Naive B cell (primary cell): ENCODE results near the gene SLC35G3. TPM values are rescaled to one million over a fixed set of nuclear protein-coding genes. Genes with fewer than 3 reads are reported as not detected.

ENCODE experiments used
- ATAC-seq, 2 donors: fragments of 150-1000 bp; cut with Tn5 transposase; 2 replicates each; pipeline ENCODE4 v1.10.0; 2021; ENCODE audit warnings: low read depth in 2 of 2, mild to moderate bottlenecking in 2 of 2, moderate library complexity in 2 of 2
- DNase-seq: peaks from one replicate; pipeline ENCODE4 v3.0.0; 2022
- H3K27ac Mint-ChIP-seq, 6 donors: one replicate each; pipeline ENCODE4 v1.8.0; 2020 to 2022; ENCODE audit warnings: mild to moderate bottlenecking in 6 of 6, mixed read lengths in 6 of 6, moderate library complexity in 5 of 6, inconsistent platforms in 2 of 6
- H3K27me3 Mint-ChIP-seq, 3 donors: one replicate each; pipeline ENCODE4 v1.8.0; 2021 to 2022; ENCODE audit warnings: mixed read lengths in 3 of 3, mild to moderate bottlenecking in 1 of 3
- H3K36me3 Mint-ChIP-seq, 2 donors: one replicate each; pipeline ENCODE4 v1.8.0; 2020 to 2022; ENCODE audit warnings: mixed read lengths in 2 of 2, inconsistent platforms in 1 of 2, mild to moderate bottlenecking in 1 of 2
- H3K4me1 Mint-ChIP-seq, 3 donors: one replicate each; pipeline ENCODE4 v1.8.0; 2020 to 2022; ENCODE audit warnings: mixed read lengths in 3 of 3, inconsistent platforms in 1 of 3, mild to moderate bottlenecking in 1 of 3, moderate library complexity in 1 of 3
- H3K4me3 Mint-ChIP-seq, 8 donors: one replicate each; pipeline ENCODE4 v1.8.0; 2020 to 2022; ENCODE audit warnings: mild to moderate bottlenecking in 8 of 8, mixed read lengths in 8 of 8, moderate library complexity in 8 of 8, inconsistent platforms in 2 of 8
- H3K9me3 Mint-ChIP-seq, 7 donors: one replicate each; pipeline ENCODE4 v1.8.0; 2020 to 2022; ENCODE audit warnings: mixed read lengths in 7 of 7, mild to moderate bottlenecking in 5 of 7, inconsistent platforms in 2 of 7, moderate library complexity in 1 of 7
- polyA plus RNA-seq, 6 donors: library from polyadenylated mRNA; unstranded; fragments of 300-500 nt; fragmentation: Illumina TruSeq; gene quantifications; one replicate each; pipeline ENCODE4 v1.2.3, GENCODE V29; 2021; ENCODE audit warnings: low read depth in 6 of 6

Gene SLC35G3
- polyA plus RNA-seq, 6 donors from 2014 or later = not detected

- H3K4me3 Mint-ChIP-seq = no peak overlapping the region
Observed at GRCh38 chr17:35170968-35171771, 23.0 kb downstream of the SLC35G3 start.

DNA sequence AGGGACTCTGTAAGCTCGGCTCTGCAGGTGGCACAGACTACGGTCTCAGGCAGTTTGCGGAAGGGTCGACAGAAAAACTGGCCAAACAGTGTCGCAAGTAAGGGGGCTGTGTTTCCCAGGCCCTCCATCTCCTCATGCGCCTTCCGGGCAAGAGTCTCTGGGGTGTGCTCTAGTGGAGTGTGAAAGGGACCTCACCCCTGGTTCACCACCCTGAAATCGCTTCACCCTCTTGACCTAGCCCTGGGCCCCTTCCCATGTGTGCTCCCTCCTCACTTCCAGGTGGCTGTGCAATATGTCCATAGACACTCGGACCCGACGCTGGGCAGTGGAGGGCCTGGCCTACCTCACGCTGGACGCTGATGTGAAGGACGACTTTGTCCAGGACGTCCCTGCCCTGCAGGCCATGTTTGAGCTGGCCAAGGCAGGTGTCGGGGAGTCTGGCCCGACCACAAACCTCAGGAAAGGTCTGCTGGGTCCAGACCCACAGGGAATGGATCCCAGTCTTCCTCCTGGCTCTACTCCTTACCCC is 24.3 kb downstream of the SLC35G3 start:
- H3K9me3 Mint-ChIP-seq = no peaks in the 10 kb centered on the region
- no peaks in the 10 kb centered on the region for H3K4me1 Mint-ChIP-seq
- no peak overlapping the region for H3K4me3 Mint-ChIP-seq
- H3K27ac Mint-ChIP-seq = no peak overlapping the region
- H3K27me3 Mint-ChIP-seq = peaks cover 32 to 38% (median 34%) of the 10 kb centered on the region in 3 donors
- DNase-seq (no peak), ATAC-seq (no peak)
- no peaks in the 10 kb centered on the region for H3K36me3 Mint-ChIP-seq

More at GRCh38 chr17:35170968-35171771, 23.0 kb downstream of the SLC35G3 start:
- no peak overlapping the region for H3K27ac Mint-ChIP-seq
- ATAC-seq = no peak
- no peaks in the 10 kb centered on the region for H3K36me3 Mint-ChIP-seq
- peaks cover 37 to 41% (median 39%) of the 10 kb centered on the region in 3 donors for H3K27me3 Mint-ChIP-seq
- no peaks in the 10 kb centered on the region for H3K9me3 Mint-ChIP-seq
- no peaks in the 10 kb centered on the region for H3K4me1 Mint-ChIP-seq
- DNase-seq = no peak

- H3K9me3 Mint-ChIP-seq = no peaks in the 10 kb centered on the region
- no peaks in the 10 kb centered on the region for H3K36me3 Mint-ChIP-seq
- DNase-seq (no peak), ATAC-seq (no peak)
- no peaks in the 10 kb centered on the region for H3K4me1 Mint-ChIP-seq
- no peak overlapping the region for H3K27ac Mint-ChIP-seq
- no peak overlapping the region for H3K4me3 Mint-ChIP-seq
- H3K27me3 Mint-ChIP-seq = peaks cover 42 to 48% (median 45%) of the 10 kb centered on the region in 3 donors
Observed at GRCh38 chr17:35167666-35168065, 26.5 kb downstream of the SLC35G3 start.

DNA sequence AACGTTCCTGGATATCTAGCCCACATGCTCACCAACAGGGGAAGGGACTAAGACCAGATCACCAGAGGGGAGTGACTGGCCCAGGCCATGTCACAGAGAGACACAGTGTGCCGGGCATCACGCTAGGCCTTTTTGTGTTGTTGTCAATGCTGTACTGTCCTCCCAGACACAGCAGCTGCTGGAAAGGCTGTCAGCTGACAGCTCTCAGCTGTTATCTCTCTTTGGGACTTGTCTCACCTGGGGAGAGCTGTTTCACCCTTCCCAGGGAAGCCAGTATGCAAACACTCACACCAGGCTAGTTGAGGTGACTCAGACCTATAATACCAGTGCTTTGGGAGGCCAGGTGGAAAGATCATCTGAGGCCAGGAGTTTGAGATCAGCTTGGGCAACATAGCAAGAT is 27.1 kb downstream of the SLC35G3 start:
- H3K36me3 Mint-ChIP-seq = no peaks in the 10 kb centered on the region
- DNase-seq (no peak), ATAC-seq (no peak)
- H3K27me3 Mint-ChIP-seq = peaks cover 45 to 51% (median 49%) of the 10 kb centered on the region in 3 donors
- H3K9me3 Mint-ChIP-seq = no peaks in the 10 kb centered on the region
- H3K4me3 Mint-ChIP-seq = no peak overlapping the region
- no peak overlapping the region for H3K27ac Mint-ChIP-seq
- H3K4me1 Mint-ChIP-seq = no peaks in the 10 kb centered on the region

DNA sequence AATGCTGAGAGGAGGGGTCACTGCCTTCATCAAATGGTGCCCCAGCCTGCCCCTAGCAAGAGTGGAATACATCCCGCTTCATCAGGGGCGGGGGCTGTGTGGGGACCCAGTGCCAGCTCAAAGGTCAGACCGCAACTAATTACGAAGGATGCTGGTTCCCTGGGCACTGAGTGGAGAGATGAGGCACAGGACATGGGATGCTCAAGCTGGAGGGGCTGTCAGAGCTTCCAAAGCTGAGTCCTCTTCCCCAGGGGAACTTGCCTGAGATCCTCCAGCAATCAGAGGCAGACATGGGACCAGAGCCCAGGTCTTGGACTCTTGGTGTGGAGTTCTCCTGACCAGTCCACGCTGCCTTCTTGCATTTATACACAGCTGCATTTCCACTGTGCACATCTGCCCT is 27.7 kb downstream of the SLC35G3 start:
- Mint-ChIP-seq H3K9me3 (no peaks in the 10 kb centered on the region), H3K36me3 (no peaks in the 10 kb centered on the region), H3K27ac (no peak overlapping the region), H3K4me3 (no peak overlapping the region), H3K4me1 (no peaks in the 10 kb centered on the region), H3K27me3 (peaks cover 45 to 53% (median 52%) of the 10 kb centered on the region in 3 donors)
- no peak for DNase-seq
- no peak for ATAC-seq

GRCh38 chr17:35164716-35165115 is 29.5 kb downstream of the SLC35G3 start:
- H3K36me3 Mint-ChIP-seq = no peaks in the 10 kb centered on the region
- DNase-seq (no peak), ATAC-seq (no peak)
- H3K27ac Mint-ChIP-seq = no peak overlapping the region
- H3K4me1 Mint-ChIP-seq = no peaks in the 10 kb centered on the region
- peaks cover 54 to 65% (median 63%) of the 10 kb centered on the region in 3 donors for H3K27me3 Mint-ChIP-seq
- H3K9me3 Mint-ChIP-seq = no peaks in the 10 kb centered on the region
- peak overlapping the region in 1 of 8 donors; percentile 26 for H3K4me3 Mint-ChIP-seq

- Mint-ChIP-seq H3K9me3 (no peaks in the 10 kb centered on the region), H3K27ac (peak overlapping the region in 1 of 6 donors; percentile 25), H3K27me3 (peaks cover 55 to 72% (median 69%) of the 10 kb centered on the region in 3 donors), H3K36me3 (no peaks in the 10 kb centered on the region), H3K4me3 (no peak overlapping the region), H3K4me1 (no peaks in the 10 kb centered on the region)
- no peak for ATAC-seq
- no peak for DNase-seq
Observed at GRCh38 chr17:35163886-35164285, 30.3 kb downstream of the SLC35G3 start.

DNA sequence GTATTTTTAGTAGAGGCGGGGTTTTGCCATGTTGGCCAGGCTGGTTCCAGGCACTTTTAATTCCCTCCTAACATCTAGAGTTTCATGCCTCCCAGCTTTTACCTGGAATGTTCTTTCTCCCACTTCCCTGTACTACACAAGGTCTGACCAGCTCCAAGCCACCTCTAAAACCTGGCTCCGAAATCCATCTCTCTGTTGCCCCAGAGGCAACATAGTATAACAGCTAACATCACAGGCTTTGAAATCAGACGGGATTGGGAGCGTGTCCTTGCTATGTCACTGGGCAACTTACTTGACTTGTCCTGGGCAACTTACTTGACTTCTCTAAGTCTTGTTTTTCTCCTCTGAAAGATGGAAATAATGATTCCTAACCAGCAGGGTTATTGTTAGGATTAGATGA is 31.4 kb downstream of the SLC35G3 start:
- ATAC-seq (no peak), DNase-seq (no peak)
- H3K4me1 Mint-ChIP-seq = no peaks in the 10 kb centered on the region
- no peaks in the 10 kb centered on the region for H3K36me3 Mint-ChIP-seq
- no peak overlapping the region for H3K27ac Mint-ChIP-seq
- no peak overlapping the region for H3K4me3 Mint-ChIP-seq
- no peaks in the 10 kb centered on the region for H3K9me3 Mint-ChIP-seq
- H3K27me3 Mint-ChIP-seq = peaks cover 58 to 76% (median 70%) of the 10 kb centered on the region in 3 donors

DNA sequence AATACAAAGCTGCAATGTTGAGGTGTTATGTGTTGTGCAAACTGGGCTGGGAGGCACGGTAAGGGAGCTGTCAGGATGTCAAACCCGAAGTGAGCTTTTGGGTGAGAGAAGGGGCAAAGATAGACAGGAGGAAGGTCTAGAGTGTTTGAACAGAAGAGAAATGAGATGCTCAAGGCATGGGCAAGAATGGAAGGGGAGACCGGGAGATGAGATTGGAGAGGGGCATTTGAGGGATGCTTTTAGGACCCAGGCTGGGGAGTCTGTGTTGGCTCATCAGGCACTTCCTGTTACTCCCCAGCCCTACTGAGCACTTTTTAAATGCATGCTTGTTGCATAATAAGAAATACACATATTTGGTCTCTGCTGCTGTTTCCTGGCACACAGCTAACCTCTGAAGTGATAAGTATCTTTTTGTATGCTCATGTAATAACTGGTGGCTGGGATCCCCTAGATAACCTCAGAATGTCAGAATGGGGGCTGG is 32.9 kb downstream of the SLC35G3 start:
- H3K4me1 Mint-ChIP-seq = no peaks in the 10 kb centered on the region
- H3K9me3 Mint-ChIP-seq = no peaks in the 10 kb centered on the region
- no peak overlapping the region for H3K27ac Mint-ChIP-seq
- peaks cover 54 to 72% (median 56%) of the 10 kb centered on the region in 3 donors for H3K27me3 Mint-ChIP-seq
- no peak for DNase-seq
- H3K4me3 Mint-ChIP-seq = no peak overlapping the region
- no peaks in the 10 kb centered on the region for H3K36me3 Mint-ChIP-seq
- ATAC-seq = no peak

GRCh38 chr17:35160354-35161201 is 33.6 kb downstream of the SLC35G3 start:
- Mint-ChIP-seq H3K4me1 (no peaks in the 10 kb centered on the region), H3K9me3 (no peaks in the 10 kb centered on the region), H3K36me3 (no peaks in the 10 kb centered on the region), H3K4me3 (no peak overlapping the region), H3K27ac (no peak overlapping the region), H3K27me3 (peaks cover 56 to 76% (median 58%) of the 10 kb centered on the region in 3 donors)
- ATAC-seq (no peak), DNase-seq (no peak)

DNA sequence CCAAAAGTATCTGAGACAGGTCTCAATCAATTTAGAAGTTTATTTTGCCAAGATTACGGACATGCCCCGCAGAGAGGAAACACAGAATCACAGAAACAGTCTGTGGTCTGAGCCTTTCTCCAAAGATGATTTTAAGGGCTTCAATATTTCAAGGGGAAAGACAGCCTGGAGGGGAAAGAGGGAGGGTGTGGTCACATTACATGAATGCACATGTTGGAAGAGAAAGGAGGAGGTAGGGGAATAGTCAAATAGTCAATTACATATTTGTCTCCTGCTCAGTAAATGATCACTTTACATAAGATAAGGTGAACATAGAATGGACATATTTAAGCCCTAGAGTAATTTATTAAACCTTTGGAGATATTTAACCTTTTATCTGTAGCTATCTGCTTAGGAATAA is 34.3 kb downstream of the SLC35G3 start:
- DNase-seq (no peak), ATAC-seq (no peak)
- Mint-ChIP-seq H3K4me3 (no peak overlapping the region), H3K27ac (no peak overlapping the region), H3K27me3 (peaks cover 52 to 73% (median 59%) of the 10 kb centered on the region in 3 donors), H3K9me3 (no peaks in the 10 kb centered on the region), H3K4me1 (no peaks in the 10 kb centered on the region), H3K36me3 (no peaks in the 10 kb centered on the region)

DNA sequence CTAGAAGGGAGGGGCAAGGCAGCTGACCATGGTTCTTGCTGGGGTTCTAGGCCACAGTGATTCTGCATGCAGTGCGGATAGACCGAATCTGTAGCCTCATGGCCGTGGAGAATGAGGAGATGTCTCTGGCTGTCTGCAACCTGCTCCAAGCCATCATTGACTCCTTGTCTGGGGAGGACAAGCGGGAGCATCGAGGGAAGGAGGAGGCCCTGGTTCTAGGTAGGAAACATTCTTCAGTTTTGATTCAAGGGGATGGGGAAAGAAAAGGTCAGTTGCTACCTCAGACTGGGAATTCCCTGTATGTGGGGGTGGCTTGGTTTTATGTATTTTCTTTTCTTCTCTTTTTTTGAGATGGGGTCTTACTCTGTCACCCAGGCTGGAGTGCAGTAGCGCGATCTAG is 38.9 kb downstream of the SLC35G3 start:
- Mint-ChIP-seq H3K4me3 (no peak overlapping the region), H3K27me3 (peaks cover 29 to 49% (median 42%) of the 10 kb centered on the region in 3 donors), H3K27ac (no peak overlapping the region), H3K9me3 (no peaks in the 10 kb centered on the region), H3K4me1 (no peaks in the 10 kb centered on the region), H3K36me3 (no peaks in the 10 kb centered on the region)
- DNase-seq (no peak), ATAC-seq (no peak)
